AG09309 (cell line): ENCODE results near the gene HLCS.

Experiments used
- DNase-seq: peaks from one replicate; pipeline ENCODE4 v3.0.0-alpha.2; 2010; ENCODE audit warnings: low read depth
- H3K4me3 ChIP-seq: 2 replicates; pipeline ENCODE4 v1.5.1; 2011; ENCODE audit warnings: mild to moderate bottlenecking, low read depth, low read length, moderate library complexity; ENCODE audit not compliant: control insufficient read depth
- CTCF ChIP-seq: IDR thresholded peaks from 2 replicates; pipeline ENCODE4 v1.5.1; 2011; ENCODE audit warnings: mild to moderate bottlenecking, low read depth, low read length, inconsistent platforms; ENCODE audit not compliant: insufficient read depth, control insufficient read depth; ENCODE audit errors: missing control alignments

The HLCS gene

GRCh38 chr21:36810443-36810842 lies 156.0 kb downstream of the HLCS start:
- no peak for TF ChIP-seq CTCF
- no peak for DNase-seq
- no peak overlapping the region for H3K4me3 ChIP-seq

- DNase-seq, result no peak
- no peak for TF ChIP-seq CTCF
- H3K4me3 ChIP-seq, result no peak overlapping the region
Measured at GRCh38 chr21:36807422-36807928, 159.0 kb downstream of the HLCS start.

- DNase-seq, result no peak
- no peak for TF ChIP-seq CTCF
- H3K4me3 ChIP-seq, result no peak overlapping the region
Measured at GRCh38 chr21:36806103-36806502, 160.4 kb downstream of the HLCS start.

- no peak for DNase-seq
- no peak for TF ChIP-seq CTCF
Measured at GRCh38 chr21:36804874-36805611, 161.4 kb downstream of the HLCS start.

GRCh38 chr21:36803816-36804439 lies 162.5 kb downstream of the HLCS start:
- no peak for TF ChIP-seq CTCF
- no peak for DNase-seq
- H3K4me3 ChIP-seq, result no peak overlapping the region

More at GRCh38 chr21:36804874-36805611, 161.4 kb downstream of the HLCS start:
- H3K4me3 ChIP-seq, result no peak overlapping the region

GRCh38 chr21:36803051-36803645 lies 163.3 kb downstream of the HLCS start:
- H3K4me3 ChIP-seq, result no peak overlapping the region
- DNase-seq, result no peak
- TF ChIP-seq CTCF, result no peak
